Stimulated activated CD8-positive, alpha-beta memory T cell treated with anti-CD3 and anti-CD28 coated beads, Interleukin-15, amount 100 ng/mL, for 48 hours (primary cell): ENCODE measurements around the gene SERPINA3.

Experiments used
- DNase-seq, 2 donors: peaks; one replicate each; pipeline ENCODE4 v3.0.0-alpha.2; 2020; ENCODE audit warnings: low read depth in 2 of 2

The SERPINA3 gene

GRCh38 chr14:94655169-94655710 lies 43.0 kb downstream of the SERPINA3 start:
- DNase-seq = no peak

GRCh38 chr14:94656043-94656442 lies 43.9 kb downstream of the SERPINA3 start:
- DNase-seq = no peak

GRCh38 chr14:94659256-94659655 lies 47.1 kb downstream of the SERPINA3 start:
- DNase-seq = no peak

- DNase-seq = no peak
These were observed 47.7 kb downstream of the SERPINA3 start for GRCh38 chr14:94659901-94660300.

GRCh38 chr14:94660306-94660946 lies 48.2 kb downstream of the SERPINA3 start:
- no peak for DNase-seq

- DNase-seq = no peak
These were observed 51.3 kb downstream of the SERPINA3 start for GRCh38 chr14:94663538-94663937.

GRCh38 chr14:94663965-94664704 lies 51.9 kb downstream of the SERPINA3 start:
- no peak for DNase-seq

GRCh38 chr14:94665121-94665520 lies 52.9 kb downstream of the SERPINA3 start:
- no peak for DNase-seq

GRCh38 chr14:94665544-94665943 lies 53.4 kb downstream of the SERPINA3 start:
- no peak for DNase-seq

GRCh38 chr14:94670692-94671285 lies 58.6 kb downstream of the SERPINA3 start:
- DNase-seq = no peak

- no peak for DNase-seq
These were observed 59.8 kb downstream of the SERPINA3 start for GRCh38 chr14:94671870-94672444.

GRCh38 chr14:94673071-94673470 lies 60.9 kb downstream of the SERPINA3 start:
- no peak for DNase-seq
